ACHN (cell line): ENCODE results near the gene RMC1.
"Not testable (repeated sequence)": the region's sequence is repeated elsewhere in the genome, so short reads cannot be mapped to it uniquely, and the experiment has no call there.

ENCODE experiments used
- DNase-seq: peaks from one replicate; pipeline ENCODE4 v3.0.0-alpha.2; 2015
- in situ Hi-C: cut with HindIII; loops from 2 replicates; pipeline ENCODE4 v1.10.0; 2017; ENCODE audit warnings: low sequenced_read_pairs, low pct_ligation_motif_present, low pct_unique_long_range_greater_than_20kb

RMC1 gene

GRCh38 chr18:23548275-23548674 is 45.0 kb downstream of the RMC1 start:
- DNase-seq: no peak
- in situ Hi-C loops: no loop called here

- DNase-seq: no peak
- in situ Hi-C loops: no loop called here
Observed at GRCh38 chr18:23548719-23549118, 45.4 kb downstream of the RMC1 start.

GRCh38 chr18:23550898-23551297 is 47.6 kb downstream of the RMC1 start:
- in situ Hi-C loops: no loop called here
- DNase-seq: no peak

- in situ Hi-C loops: no loop called here
- DNase-seq: no peak
Observed at GRCh38 chr18:23551978-23552377, 48.7 kb downstream of the RMC1 start.

GRCh38 chr18:23552505-23552904 is 49.2 kb downstream of the RMC1 start:
- no peak for DNase-seq
- in situ Hi-C loops: no loop called here

- no peak for DNase-seq
Observed at GRCh38 chr18:23553887-23554286, 50.6 kb downstream of the RMC1 start.

GRCh38 chr18:23556145-23556780 is 53.0 kb downstream of the RMC1 start:
- in situ Hi-C loops: no loop called here
- DNase-seq: no peak

More at GRCh38 chr18:23553887-23554286, 50.6 kb downstream of the RMC1 start:
- in situ Hi-C loops: no loop called here

GRCh38 chr18:23557511-23557910 is 54.2 kb downstream of the RMC1 start:
- in situ Hi-C loops, DNase-seq: not testable (repeated sequence)

GRCh38 chr18:23560186-23560585 is 56.9 kb downstream of the RMC1 start:
- no peak for DNase-seq
- in situ Hi-C loops: no loop called here

- in situ Hi-C loops: no loop called here
- DNase-seq: peak; percentile 43
Observed at GRCh38 chr18:23563377-23564043, 60.2 kb downstream of the RMC1 start.

- in situ Hi-C loops: no loop called here
Observed at GRCh38 chr18:23565916-23566547, 62.7 kb downstream of the RMC1 start.

GRCh38 chr18:23567671-23568070 is 64.4 kb downstream of the RMC1 start:
- no peak for DNase-seq
- in situ Hi-C loops: no loop called here

More at GRCh38 chr18:23565916-23566547, 62.7 kb downstream of the RMC1 start:
- DNase-seq: no peak

- in situ Hi-C loops: no loop called here
- no peak for DNase-seq
Observed at GRCh38 chr18:23568281-23569138, 65.2 kb downstream of the RMC1 start.

- no peak for DNase-seq
- in situ Hi-C loops: no loop called here
Observed at GRCh38 chr18:23569299-23570063, 66.2 kb downstream of the RMC1 start.

- no peak for DNase-seq
- in situ Hi-C loops: no loop called here
Observed at GRCh38 chr18:23570912-23571504, 67.7 kb downstream of the RMC1 start.

GRCh38 chr18:23572012-23572411 is 68.7 kb downstream of the RMC1 start:
- in situ Hi-C loops: no loop called here
- DNase-seq: no peak

GRCh38 chr18:23572570-23572969 is 69.3 kb downstream of the RMC1 start:
- in situ Hi-C loops: no loop called here
- DNase-seq: no peak

- in situ Hi-C loops: no loop called here
Observed at GRCh38 chr18:23573020-23573419, 69.7 kb downstream of the RMC1 start.

More at GRCh38 chr18:23573020-23573419, 69.7 kb downstream of the RMC1 start:
- no peak for DNase-seq
